ENCODE results near the gene OR2V1.
"Not testable (repeated sequence)": the region's sequence is repeated elsewhere in the genome, so short reads cannot be mapped to it uniquely, and the experiment has no call there.

OR2V1 gene

GRCh38 chr5:181114284-181114843 lies 16.6 kb downstream of the OR2V1 start:
- TF ChIP-seq CTCF (conservative IDR thresholded peaks at IDR 0.05; ENCODE audit: low read length), result no peak
- peak overlapping the region; percentile 51 for H3K4me3 ChIP-seq (ENCODE audit: low read length)
- no peak for DNase-seq (ENCODE audit: low read depth)

- DNase-seq (ENCODE audit: low read depth); H3K4me3 ChIP-seq (ENCODE audit: low read length): not testable (repeated sequence)
Measured at GRCh38 chr5:181113572-181113971, 17.4 kb downstream of the OR2V1 start.

- DNase-seq (ENCODE audit: low read depth), result no peak
- no peak for TF ChIP-seq CTCF (conservative IDR thresholded peaks at IDR 0.05; ENCODE audit: low read length)
- H3K4me3 ChIP-seq (ENCODE audit: low read length), result no peak overlapping the region
Measured at GRCh38 chr5:181112476-181112875, 18.5 kb downstream of the OR2V1 start.

GRCh38 chr5:181111010-181111409 lies 20.0 kb downstream of the OR2V1 start:
- no peak for TF ChIP-seq CTCF (conservative IDR thresholded peaks at IDR 0.05; ENCODE audit: low read length)
- no peak overlapping the region for H3K4me3 ChIP-seq (ENCODE audit: low read length)
- DNase-seq (ENCODE audit: low read depth), result no peak

- TF ChIP-seq CTCF (conservative IDR thresholded peaks at IDR 0.05; ENCODE audit: low read length), result no peak
- no peak overlapping the region for H3K4me3 ChIP-seq (ENCODE audit: low read length)
- DNase-seq (ENCODE audit: low read depth), result no peak
Measured at GRCh38 chr5:181109489-181110013, 21.4 kb downstream of the OR2V1 start.

GRCh38 chr5:181108578-181109165 lies 22.3 kb downstream of the OR2V1 start:
- TF ChIP-seq CTCF (conservative IDR thresholded peaks at IDR 0.05; ENCODE audit: low read length), result no peak
- no peak for DNase-seq (ENCODE audit: low read depth)
- H3K4me3 ChIP-seq (ENCODE audit: low read length), result no peak overlapping the region

- DNase-seq (ENCODE audit: low read depth), result no peak
- TF ChIP-seq CTCF (conservative IDR thresholded peaks at IDR 0.05; ENCODE audit: low read length), result no peak
- no peak overlapping the region for H3K4me3 ChIP-seq (ENCODE audit: low read length)
Measured at GRCh38 chr5:181107699-181108098, 23.3 kb downstream of the OR2V1 start.
